K562 (cell line): ENCODE results near the gene CPED1. TPM values are rescaled to one million over a fixed set of nuclear protein-coding genes. Genes with fewer than 3 reads are reported as not detected.

ENCODE experiments used
- ETS1 ChIP-seq: conservative IDR thresholded peaks from 2 replicates; pipeline ENCODE4 v1.6.1; 2011; ENCODE audit warnings: low read depth, mild to moderate bottlenecking, low read length; ENCODE audit not compliant: control insufficient read depth
- IFI16 ChIP-seq: fragments of 250-450 bp; sonication (Bioruptor Pico); IDR thresholded peaks from 2 replicates; pipeline ENCODE4 v2.1.2; 2022; ENCODE audit warnings: mild to moderate bottlenecking, inconsistent platforms
- MECOM ChIP-seq: fragments of 250-450 bp; sonication (Bioruptor Pico); IDR thresholded peaks from 2 replicates; pipeline ENCODE4 v1.8.0; 2022; ENCODE audit warnings: inconsistent platforms
- POU5F1 ChIP-seq: fragments of 150-350 bp; IDR thresholded peaks from 2 replicates; pipeline ENCODE4 v1.6.1; 2014; ENCODE audit warnings: borderline replicate concordance, low read length, low read depth, mild to moderate bottlenecking; ENCODE audit not compliant: partially characterized antibody
- THAP12 ChIP-seq: fragments of 250-450 bp; sonication (Bioruptor Pico); IDR thresholded peaks from 2 replicates; pipeline ENCODE4 v1.9.0; 2021; ENCODE audit warnings: mild to moderate bottlenecking, inconsistent platforms
- ZBTB1 ChIP-seq: sonication (generic); formaldehyde crosslinking; IDR thresholded peaks from 2 replicates; pipeline ENCODE4 v1.8.1; 2023; ENCODE audit warnings: missing genetic modification reagents, low read depth, mild to moderate bottlenecking, borderline replicate concordance
- ZBTB9 ChIP-seq: fragments of 450-650 bp; formaldehyde crosslinking; IDR thresholded peaks from 2 replicates; pipeline ENCODE4 v1.4.0; 2020; ENCODE audit warnings: mild to moderate bottlenecking, moderate library complexity
- ZNF449 ChIP-seq: fragments of 250-450 bp; sonication (Bioruptor Pico); IDR thresholded peaks from 2 replicates; pipeline ENCODE4 v1.8.0; 2022; ENCODE audit warnings: moderate library complexity, mild to moderate bottlenecking, inconsistent platforms
- polyA plus RNA-seq, 8 experiments: library from polyadenylated mRNA; depleted of rRNA in 4 of 8; stranded (reverse) in 5 of 8; unstranded in 3 of 8; fragments of >200 nt; fragmentation: Nextera tagmentation in 2 of 8; fragmentation: Illumina TruSeq in 1 of 8; extraction: Ambion mirVana in 2 of 8; extraction: Trizol in 1 of 8; gene quantifications; 2 replicates each; pipeline versions ENCODE4 v1.2.1 to v1.2.3, GENCODE V29; 2011 to 2014; ENCODE audit warnings: inconsistent platforms in 1 of 8, missing spikeins in 1 of 8
- total RNA-seq, 7 experiments: library from RNA; depleted of rRNA in 6 of 7; stranded (reverse); fragments of >200 nt in 6 of 7; fragmentation: Illumina TruSeq in 2 of 7; extraction: Trizol in 2 of 7; gene quantifications; 2 replicates each; pipeline versions ENCODE4 v1.2.1 to v1.2.3, GENCODE V29; 2011 to 2021; ENCODE audit warnings: low replicate concordance in 1 of 7
- TF ChIP-seq, protein P1 (sequence below): fragments of 200-800 bp; sonication (Bioruptor generic); IDR thresholded peaks from 2 replicates; pipeline ENCODE4 v1.6.1; 2017; ENCODE audit warnings: missing genetic modification characterization, missing compliant biosample characterization
- TF ChIP-seq, protein P2 (sequence below): sonication (generic); formaldehyde crosslinking; IDR thresholded peaks from 2 replicates; pipeline ENCODE4 v1.8.1; 2023; ENCODE audit warnings: mild to moderate bottlenecking, missing genetic modification reagents
- TF ChIP-seq, protein P3 (sequence below): fragments of 450-650 bp; IDR thresholded peaks from one replicate; pipeline ENCODE4 v1.6.1; 2018; ENCODE audit warnings: mild to moderate bottlenecking, moderate library complexity; ENCODE audit not compliant: partially characterized antibody

The CPED1 gene
- total and polyA plus RNA-seq, 9 of the 15 experiments (the other 6 are each of a cell fraction or from before 2014, with no cell fraction given): 195 to 393 (median 290) TPM

GRCh38 chr7:120989257-120990220, 1.0 kb downstream of the CPED1 start (continued):
- no peak for TF ChIP-seq THAP12 (CRISPR knock-in tag)
- TF ChIP-seq ZBTB9 (CRISPR knock-in tag): no peak
- TF ChIP-seq, protein P1, sequence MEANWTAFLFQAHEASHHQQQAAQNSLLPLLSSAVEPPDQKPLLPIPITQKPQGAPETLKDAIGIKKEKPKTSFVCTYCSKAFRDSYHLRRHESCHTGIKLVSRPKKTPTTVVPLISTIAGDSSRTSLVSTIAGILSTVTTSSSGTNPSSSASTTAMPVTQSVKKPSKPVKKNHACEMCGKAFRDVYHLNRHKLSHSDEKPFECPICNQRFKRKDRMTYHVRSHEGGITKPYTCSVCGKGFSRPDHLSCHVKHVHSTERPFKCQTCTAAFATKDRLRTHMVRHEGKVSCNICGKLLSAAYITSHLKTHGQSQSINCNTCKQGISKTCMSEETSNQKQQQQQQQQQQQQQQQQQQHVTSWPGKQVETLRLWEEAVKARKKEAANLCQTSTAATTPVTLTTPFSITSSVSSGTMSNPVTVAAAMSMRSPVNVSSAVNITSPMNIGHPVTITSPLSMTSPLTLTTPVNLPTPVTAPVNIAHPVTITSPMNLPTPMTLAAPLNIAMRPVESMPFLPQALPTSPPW (CRISPR knock-in tag): no peak
- no peak for TF ChIP-seq ZNF449 (CRISPR knock-in tag)
- no peak for TF ChIP-seq ZBTB1
- TF ChIP-seq, protein P2, sequence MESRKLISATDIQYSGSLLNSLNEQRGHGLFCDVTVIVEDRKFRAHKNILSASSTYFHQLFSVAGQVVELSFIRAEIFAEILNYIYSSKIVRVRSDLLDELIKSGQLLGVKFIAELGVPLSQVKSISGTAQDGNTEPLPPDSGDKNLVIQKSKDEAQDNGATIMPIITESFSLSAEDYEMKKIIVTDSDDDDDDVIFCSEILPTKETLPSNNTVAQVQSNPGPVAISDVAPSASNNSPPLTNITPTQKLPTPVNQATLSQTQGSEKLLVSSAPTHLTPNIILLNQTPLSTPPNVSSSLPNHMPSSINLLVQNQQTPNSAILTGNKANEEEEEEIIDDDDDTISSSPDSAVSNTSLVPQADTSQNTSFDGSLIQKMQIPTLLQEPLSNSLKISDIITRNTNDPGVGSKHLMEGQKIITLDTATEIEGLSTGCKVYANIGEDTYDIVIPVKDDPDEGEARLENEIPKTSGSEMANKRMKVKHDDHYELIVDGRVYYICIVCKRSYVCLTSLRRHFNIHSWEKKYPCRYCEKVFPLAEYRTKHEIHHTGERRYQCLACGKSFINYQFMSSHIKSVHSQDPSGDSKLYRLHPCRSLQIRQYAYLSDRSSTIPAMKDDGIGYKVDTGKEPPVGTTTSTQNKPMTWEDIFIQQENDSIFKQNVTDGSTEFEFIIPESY (CRISPR knock-in tag): no peak
- no peak for TF ChIP-seq POU5F1
- no peak for TF ChIP-seq MECOM (CRISPR knock-in tag)
- no peak for TF ChIP-seq ETS1
- TF ChIP-seq, protein P3, sequence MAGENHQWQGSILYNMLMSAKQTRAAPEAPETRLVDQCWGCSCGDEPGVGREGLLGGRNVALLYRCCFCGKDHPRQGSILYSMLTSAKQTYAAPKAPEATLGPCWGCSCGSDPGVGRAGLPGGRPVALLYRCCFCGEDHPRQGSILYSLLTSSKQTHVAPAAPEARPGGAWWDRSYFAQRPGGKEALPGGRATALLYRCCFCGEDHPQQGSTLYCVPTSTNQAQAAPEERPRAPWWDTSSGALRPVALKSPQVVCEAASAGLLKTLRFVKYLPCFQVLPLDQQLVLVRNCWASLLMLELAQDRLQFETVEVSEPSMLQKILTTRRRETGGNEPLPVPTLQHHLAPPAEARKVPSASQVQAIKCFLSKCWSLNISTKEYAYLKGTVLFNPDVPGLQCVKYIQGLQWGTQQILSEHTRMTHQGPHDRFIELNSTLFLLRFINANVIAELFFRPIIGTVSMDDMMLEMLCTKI: no peak
- no peak for TF ChIP-seq IFI16 (CRISPR knock-in tag)
